K562 (cell line): ENCODE data around the gene BRCA1. TPM values are rescaled to one million over a fixed set of nuclear protein-coding genes. Genes with fewer than 3 reads are reported as not detected.
A peak's percentile ranks its signal among the peaks of the same experiment; 100 is the strongest.

Source experiments
- CAMTA2 ChIP-seq: fragments of 250-450 bp; sonication (Bioruptor Pico); conservative IDR thresholded peaks from 2 replicates; pipeline ENCODE4 v1.5.1; 2022
- E2F3 ChIP-seq: fragments of 250-450 bp; sonication (Bioruptor Pico); IDR thresholded peaks from 2 replicates; pipeline ENCODE4 v1.4.0; 2020; ENCODE audit warnings: mild to moderate bottlenecking
- ELK3 ChIP-seq: fragments of 450-650 bp; formaldehyde crosslinking; IDR thresholded peaks from 2 replicates; pipeline ENCODE4 v1.4.0; 2020; ENCODE audit warnings: mild to moderate bottlenecking
- FIP1L1 ChIP-seq: fragments of 200-400 bp; formaldehyde crosslinking; IDR thresholded peaks from 2 replicates; pipeline ENCODE4 v1.6.1; 2018; ENCODE audit warnings: mild to moderate bottlenecking, low read depth, low read length; ENCODE audit not compliant: poor library complexity, severe bottlenecking
- GATA2 ChIP-seq: sonication (generic); formaldehyde crosslinking; IDR thresholded peaks from 2 replicates; pipeline ENCODE4 v1.4.0; 2020; ENCODE audit warnings: mild to moderate bottlenecking, missing genetic modification reagents
- HNRNPK ChIP-seq: fragments of 200-400 bp; formaldehyde crosslinking; IDR thresholded peaks from one replicate; pipeline ENCODE4 v1.6.1; 2018; ENCODE audit warnings: mild to moderate bottlenecking, low read depth, low read length; ENCODE audit not compliant: poor library complexity, severe bottlenecking
- KDM2B ChIP-seq: fragments of 250-450 bp; sonication (Bioruptor Pico); IDR thresholded peaks from 2 replicates; pipeline ENCODE4 v1.8.0; 2021; ENCODE audit warnings: mild to moderate bottlenecking, moderate library complexity
- KDM5B ChIP-seq: fragments of 200-600 bp; sonication (generic); IDR thresholded peaks from 2 replicates; pipeline ENCODE4 v1.6.1; 2012; ENCODE audit warnings: low read depth, mild to moderate bottlenecking, moderate library complexity, low read length, control low read depth, inconsistent platforms; ENCODE audit not compliant: insufficient replicate concordance
- MYNN ChIP-seq, 2 experiments: sonication (generic); formaldehyde crosslinking in 1 of 2; IDR thresholded peaks; 2 replicates each; pipeline versions ENCODE4 v1.5.0 to v1.6.1; 2016 to 2020; ENCODE audit warnings: antibody characterized with exemption in 1 of 2, missing genetic modification reagents in 1 of 2
- PCBP2 ChIP-seq: fragments of 200-400 bp; formaldehyde crosslinking; IDR thresholded peaks from 2 replicates; pipeline ENCODE4 v1.6.1; 2018; ENCODE audit warnings: low read length, low read depth, mild to moderate bottlenecking, moderate library complexity; ENCODE audit not compliant: poor library complexity, severe bottlenecking
- POLR2B ChIP-seq: fragments of 450-650 bp; IDR thresholded peaks from 2 replicates; pipeline ENCODE4 v1.6.1; 2018; ENCODE audit warnings: low read depth; ENCODE audit not compliant: partially characterized antibody
- POU5F1 ChIP-seq: fragments of 150-350 bp; IDR thresholded peaks from 2 replicates; pipeline ENCODE4 v1.6.1; 2014; ENCODE audit warnings: borderline replicate concordance, low read length, low read depth, mild to moderate bottlenecking; ENCODE audit not compliant: partially characterized antibody
- TEAD1 ChIP-seq, 2 experiments: fragments of 450-650 bp in 1 of 2; sonication (generic) in 1 of 2; formaldehyde crosslinking; IDR thresholded peaks; 2 replicates each; pipeline versions ENCODE4 v1.4.0 to v1.8.0; 2020 to 2022; ENCODE audit warnings: mild to moderate bottlenecking in 2 of 2, missing genetic modification reagents in 1 of 2
- TSC22D4 ChIP-seq: fragments of 450-650 bp; IDR thresholded peaks from 2 replicates; pipeline ENCODE4 v1.6.1; 2016; ENCODE audit warnings: missing genetic modification characterization, missing biosample characterization, control low read depth
- ZBTB17 ChIP-seq: fragments of 450-650 bp; formaldehyde crosslinking; IDR thresholded peaks from 2 replicates; pipeline ENCODE4 v1.4.0; 2020; ENCODE audit warnings: mild to moderate bottlenecking
- ZC3H11A ChIP-seq: IDR thresholded peaks from 2 replicates; pipeline ENCODE4 v1.6.1; 2012; ENCODE audit warnings: low read depth, low read length, improper control_type of control experiment
- ZKSCAN3 ChIP-seq: fragments of 250-450 bp; sonication (Bioruptor Pico); IDR thresholded peaks from 2 replicates; pipeline ENCODE4 v1.4.0; 2020
- polyA plus RNA-seq, 8 experiments: library from polyadenylated mRNA; depleted of rRNA in 4 of 8; stranded (reverse) in 5 of 8; unstranded in 3 of 8; fragments of >200 nt; fragmentation: Nextera tagmentation in 2 of 8; fragmentation: Illumina TruSeq in 1 of 8; extraction: Ambion mirVana in 2 of 8; extraction: Trizol in 1 of 8; gene quantifications; 2 replicates each; pipeline versions ENCODE4 v1.2.1 to v1.2.3, GENCODE V29; 2011 to 2014; ENCODE audit warnings: inconsistent platforms in 1 of 8, missing spikeins in 1 of 8
- total RNA-seq, 7 experiments: library from RNA; depleted of rRNA in 6 of 7; stranded (reverse); fragments of >200 nt in 6 of 7; fragmentation: Illumina TruSeq in 2 of 7; extraction: Trizol in 2 of 7; gene quantifications; 2 replicates each; pipeline versions ENCODE4 v1.2.1 to v1.2.3, GENCODE V29; 2011 to 2021; ENCODE audit warnings: low replicate concordance in 1 of 7
- TF ChIP-seq, protein P1 (sequence below), 3 experiments: IDR thresholded peaks in 2 of 3; conservative IDR thresholded peaks in 1 of 3; 2 replicates each; pipeline ENCODE4 v1.5.1; 2011 to 2012; ENCODE audit warnings: low read length in 3 of 3, mild to moderate bottlenecking in 3 of 3, control low read depth in 2 of 3, improper control_type of control experiment in 1 of 3, inconsistent platforms in 1 of 3, low read depth in 1 of 3, mixed read lengths in 1 of 3, moderate library complexity in 1 of 3; ENCODE audit not compliant: insufficient read depth in 2 of 3
- TF ChIP-seq, protein P2 (sequence below): sonication (generic); formaldehyde crosslinking; IDR thresholded peaks from 2 replicates; pipeline ENCODE4 v1.8.0; 2022; ENCODE audit warnings: mild to moderate bottlenecking, missing genetic modification reagents, borderline replicate concordance
- TF ChIP-seq, protein P3 (sequence below): IDR thresholded peaks from 2 replicates; pipeline ENCODE4 v1.6.1; 2011; ENCODE audit warnings: borderline replicate concordance, low read depth, mild to moderate bottlenecking, moderate library complexity, low read length; ENCODE audit not compliant: insufficient read depth, poor library complexity, severe bottlenecking

BRCA1 gene
- total and polyA plus RNA-seq, 9 of the 15 experiments (the other 6 are each of a cell fraction or from before 2014, with no cell fraction given) = 25.9 to 95.3 (median 62.3) TPM

GRCh38 chr17:43170766-43171585 is 45.8 kb upstream of the BRCA1 start, which contains the start of gene NBR1 (continued):
- TF ChIP-seq, protein P1, sequence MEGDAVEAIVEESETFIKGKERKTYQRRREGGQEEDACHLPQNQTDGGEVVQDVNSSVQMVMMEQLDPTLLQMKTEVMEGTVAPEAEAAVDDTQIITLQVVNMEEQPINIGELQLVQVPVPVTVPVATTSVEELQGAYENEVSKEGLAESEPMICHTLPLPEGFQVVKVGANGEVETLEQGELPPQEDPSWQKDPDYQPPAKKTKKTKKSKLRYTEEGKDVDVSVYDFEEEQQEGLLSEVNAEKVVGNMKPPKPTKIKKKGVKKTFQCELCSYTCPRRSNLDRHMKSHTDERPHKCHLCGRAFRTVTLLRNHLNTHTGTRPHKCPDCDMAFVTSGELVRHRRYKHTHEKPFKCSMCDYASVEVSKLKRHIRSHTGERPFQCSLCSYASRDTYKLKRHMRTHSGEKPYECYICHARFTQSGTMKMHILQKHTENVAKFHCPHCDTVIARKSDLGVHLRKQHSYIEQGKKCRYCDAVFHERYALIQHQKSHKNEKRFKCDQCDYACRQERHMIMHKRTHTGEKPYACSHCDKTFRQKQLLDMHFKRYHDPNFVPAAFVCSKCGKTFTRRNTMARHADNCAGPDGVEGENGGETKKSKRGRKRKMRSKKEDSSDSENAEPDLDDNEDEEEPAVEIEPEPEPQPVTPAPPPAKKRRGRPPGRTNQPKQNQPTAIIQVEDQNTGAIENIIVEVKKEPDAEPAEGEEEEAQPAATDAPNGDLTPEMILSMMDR (IDR thresholded peaks at IDR 0.05 in 2 of 3, conservative IDR thresholded peaks at IDR 0.05 in 1 of 3; ENCODE audit: insufficient read depth in 2 of 3, low read depth in 1 of 3, low read length in 3 of 3) = peak; percentile 53 to 71 (median 64); a peak in 5 of 6 replicates
- TF ChIP-seq POU5F1 = no peak
- TF ChIP-seq KDM5B = peak; percentile 63
- TF ChIP-seq, protein P2, sequence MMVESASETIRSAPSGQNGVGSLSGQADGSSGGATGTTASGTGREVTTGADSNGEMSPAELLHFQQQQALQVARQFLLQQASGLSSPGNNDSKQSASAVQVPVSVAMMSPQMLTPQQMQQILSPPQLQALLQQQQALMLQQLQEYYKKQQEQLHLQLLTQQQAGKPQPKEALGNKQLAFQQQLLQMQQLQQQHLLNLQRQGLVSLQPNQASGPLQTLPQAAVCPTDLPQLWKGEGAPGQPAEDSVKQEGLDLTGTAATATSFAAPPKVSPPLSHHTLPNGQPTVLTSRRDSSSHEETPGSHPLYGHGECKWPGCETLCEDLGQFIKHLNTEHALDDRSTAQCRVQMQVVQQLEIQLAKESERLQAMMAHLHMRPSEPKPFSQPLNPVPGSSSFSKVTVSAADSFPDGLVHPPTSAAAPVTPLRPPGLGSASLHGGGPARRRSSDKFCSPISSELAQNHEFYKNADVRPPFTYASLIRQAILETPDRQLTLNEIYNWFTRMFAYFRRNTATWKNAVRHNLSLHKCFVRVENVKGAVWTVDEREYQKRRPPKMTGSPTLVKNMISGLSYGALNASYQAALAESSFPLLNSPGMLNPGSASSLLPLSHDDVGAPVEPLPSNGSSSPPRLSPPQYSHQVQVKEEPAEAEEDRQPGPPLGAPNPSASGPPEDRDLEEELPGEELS (CRISPR knock-in tag) = no peak
- no peak for TF ChIP-seq TEAD1 (CRISPR knock-in tag; IDR thresholded peaks at IDR 0.05)
- no peak for TF ChIP-seq MYNN (IDR thresholded peaks at IDR 0.05)
- no peak for TF ChIP-seq MYNN (CRISPR knock-in tag; IDR thresholded peaks at IDR 0.05)
- TF ChIP-seq KDM2B (CRISPR knock-in tag) = no peak
- TF ChIP-seq POLR2B = peak; percentile 61
- no peak for TF ChIP-seq ZC3H11A
- TF ChIP-seq ELK3 (CRISPR knock-in tag) = no peak
- no peak for TF ChIP-seq ZKSCAN3 (CRISPR knock-in tag)
- no peak for TF ChIP-seq PCBP2
- TF ChIP-seq FIP1L1 = no peak
- TF ChIP-seq HNRNPK = no peak
- no peak for TF ChIP-seq E2F3
- no peak for TF ChIP-seq ZBTB17
- TF ChIP-seq CAMTA2 (CRISPR knock-in tag) = no peak
- no peak for TF ChIP-seq GATA2 (CRISPR knock-in tag)
- TF ChIP-seq, protein P3, sequence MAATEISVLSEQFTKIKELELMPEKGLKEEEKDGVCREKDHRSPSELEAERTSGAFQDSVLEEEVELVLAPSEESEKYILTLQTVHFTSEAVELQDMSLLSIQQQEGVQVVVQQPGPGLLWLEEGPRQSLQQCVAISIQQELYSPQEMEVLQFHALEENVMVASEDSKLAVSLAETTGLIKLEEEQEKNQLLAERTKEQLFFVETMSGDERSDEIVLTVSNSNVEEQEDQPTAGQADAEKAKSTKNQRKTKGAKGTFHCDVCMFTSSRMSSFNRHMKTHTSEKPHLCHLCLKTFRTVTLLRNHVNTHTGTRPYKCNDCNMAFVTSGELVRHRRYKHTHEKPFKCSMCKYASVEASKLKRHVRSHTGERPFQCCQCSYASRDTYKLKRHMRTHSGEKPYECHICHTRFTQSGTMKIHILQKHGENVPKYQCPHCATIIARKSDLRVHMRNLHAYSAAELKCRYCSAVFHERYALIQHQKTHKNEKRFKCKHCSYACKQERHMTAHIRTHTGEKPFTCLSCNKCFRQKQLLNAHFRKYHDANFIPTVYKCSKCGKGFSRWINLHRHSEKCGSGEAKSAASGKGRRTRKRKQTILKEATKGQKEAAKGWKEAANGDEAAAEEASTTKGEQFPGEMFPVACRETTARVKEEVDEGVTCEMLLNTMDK = peak; percentile 94
- TF ChIP-seq TSC22D4 (tag) = no peak
